ENCODE measurements around the gene OCRL.
"Not testable (repeated sequence)": the region's sequence is repeated elsewhere in the genome, so short reads cannot be mapped to it uniquely, and the experiment has no call there.

The OCRL gene

DNA sequence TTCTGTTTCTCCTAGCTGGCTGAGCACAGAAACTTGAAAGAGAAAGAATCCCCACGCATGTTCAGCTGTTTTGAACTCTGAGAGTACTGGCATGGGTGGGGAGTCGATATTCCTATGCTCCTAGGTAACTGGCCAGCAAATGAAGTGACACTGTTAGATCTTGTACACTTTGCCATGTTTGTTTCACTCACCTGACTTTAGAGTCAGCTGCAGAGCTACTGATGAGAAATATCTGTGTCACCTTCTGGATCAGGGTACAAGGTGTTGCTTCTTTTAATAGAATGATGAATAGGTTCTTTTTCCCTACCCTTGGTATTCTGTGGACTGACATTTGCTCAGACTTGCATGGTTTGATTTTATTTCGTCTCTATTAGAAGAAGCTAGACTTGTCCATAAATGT is 28.3 kb downstream of the OCRL start:
- TF ChIP-seq CTCF (IDR thresholded peaks at IDR 0.05; ENCODE audit: borderline replicate concordance, insufficient read depth, low read depth, low read length), result no peak
- H3K4me3 ChIP-seq (ENCODE audit: low read depth, low read length), result no peak overlapping the region

DNA sequence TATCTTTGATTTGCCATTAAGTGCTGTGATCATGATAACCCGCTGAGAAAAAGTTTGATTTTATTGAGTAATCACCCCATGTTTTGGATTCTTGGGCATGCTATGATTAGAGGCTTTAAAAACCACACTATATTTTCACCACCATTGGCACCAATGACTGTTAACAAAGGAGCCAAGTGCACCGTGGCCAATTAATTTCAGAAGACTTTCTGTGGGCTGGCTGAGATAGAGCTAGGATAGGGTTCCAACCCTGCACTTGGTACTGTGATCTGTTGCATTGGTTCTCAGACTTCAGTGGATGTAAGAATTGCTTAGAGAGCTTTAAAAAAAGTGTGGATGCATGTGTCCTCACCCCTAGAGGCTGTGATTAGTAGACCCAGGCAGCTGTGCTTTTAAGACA is 32.4 kb downstream of the OCRL start:
- H3K4me3 ChIP-seq (ENCODE audit: low read depth, low read length), result no peak overlapping the region
- TF ChIP-seq CTCF (IDR thresholded peaks at IDR 0.05; ENCODE audit: borderline replicate concordance, insufficient read depth, low read depth, low read length), result no peak

- not testable (repeated sequence) for H3K4me3 ChIP-seq (ENCODE audit: low read depth, low read length)
These were observed 33.6 kb downstream of the OCRL start for GRCh38 chrX:129573652-129574051.

DNA sequence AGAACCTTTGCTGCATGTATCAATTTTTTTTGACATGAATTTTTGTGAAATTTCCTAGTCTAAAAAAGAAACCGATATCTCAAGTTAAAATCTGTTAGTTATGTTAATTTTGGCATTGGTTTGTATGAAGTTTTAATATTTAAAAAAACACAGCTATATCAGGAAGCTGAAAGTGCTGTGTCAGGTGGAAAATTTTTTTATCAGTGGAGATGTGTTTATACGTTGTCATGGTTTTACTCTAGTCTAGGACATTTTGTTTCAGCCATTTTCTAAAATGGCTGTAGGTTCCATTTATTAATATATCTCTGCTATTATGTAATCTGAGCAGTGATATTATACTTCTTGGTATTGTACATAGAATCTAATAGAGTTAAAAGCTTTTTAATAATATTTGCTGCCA is 34.2 kb downstream of the OCRL start:
- TF ChIP-seq CTCF (IDR thresholded peaks at IDR 0.05; ENCODE audit: borderline replicate concordance, insufficient read depth, low read depth, low read length), result no peak
- H3K4me3 ChIP-seq (ENCODE audit: low read depth, low read length), result no peak overlapping the region

DNA sequence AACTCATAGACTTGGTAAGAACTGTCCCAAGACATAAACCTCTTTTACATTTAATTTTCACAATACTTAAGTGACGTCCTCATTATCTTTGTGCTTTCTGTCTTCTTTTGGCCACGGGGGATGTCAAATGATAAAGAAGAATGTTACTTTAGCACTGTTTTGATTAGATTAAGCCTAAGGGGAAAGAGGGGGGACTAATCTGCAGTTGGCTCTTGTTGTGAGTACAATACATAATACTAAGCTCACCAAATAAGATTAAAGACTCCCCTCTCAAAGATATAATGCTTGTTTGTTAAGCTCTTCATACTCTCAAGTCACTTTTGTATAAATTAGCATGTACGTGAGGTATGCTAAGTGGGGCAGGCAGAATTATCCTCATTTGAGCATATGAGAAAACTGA is 36.5 kb downstream of the OCRL start:
- TF ChIP-seq CTCF (IDR thresholded peaks at IDR 0.05; ENCODE audit: borderline replicate concordance, insufficient read depth, low read depth, low read length), result no peak
- H3K4me3 ChIP-seq (ENCODE audit: low read depth, low read length), result no peak overlapping the region

DNA sequence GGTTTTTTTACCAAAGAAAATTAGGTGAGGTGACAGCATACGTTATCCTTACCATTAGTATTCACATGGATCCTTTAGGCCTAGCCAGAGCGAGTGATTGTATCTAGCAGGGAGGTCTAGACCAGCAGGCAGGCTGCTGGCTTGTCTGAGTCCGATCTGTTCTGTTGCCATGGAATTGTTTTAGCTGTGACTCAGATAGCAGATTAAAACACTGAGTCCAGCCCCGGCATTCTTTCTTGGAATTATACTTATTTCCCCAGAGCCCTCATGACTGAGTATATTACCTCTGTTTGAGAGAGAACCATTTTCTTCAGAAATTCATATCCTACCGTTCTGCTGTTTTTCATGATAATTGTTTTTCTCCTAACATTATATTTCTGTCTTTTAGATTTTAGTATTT is 37.4 kb downstream of the OCRL start:
- H3K4me3 ChIP-seq (ENCODE audit: low read depth, low read length), result no peak overlapping the region
- TF ChIP-seq CTCF (IDR thresholded peaks at IDR 0.05; ENCODE audit: borderline replicate concordance, insufficient read depth, low read depth, low read length), result no peak

- no peak overlapping the region for H3K4me3 ChIP-seq (ENCODE audit: low read depth, low read length)
- no peak for TF ChIP-seq CTCF (IDR thresholded peaks at IDR 0.05; ENCODE audit: borderline replicate concordance, insufficient read depth, low read depth, low read length)
These were observed 37.8 kb downstream of the OCRL start for GRCh38 chrX:129577877-129578276.

GRCh38 chrX:129581904-129582303 is 41.8 kb downstream of the OCRL start:
- no peak for TF ChIP-seq CTCF (IDR thresholded peaks at IDR 0.05; ENCODE audit: borderline replicate concordance, insufficient read depth, low read depth, low read length)
- no peak overlapping the region for H3K4me3 ChIP-seq (ENCODE audit: low read depth, low read length)

Data from GM12875 (cell line).